ENCODE results near the gene LTBP1.

DNA sequence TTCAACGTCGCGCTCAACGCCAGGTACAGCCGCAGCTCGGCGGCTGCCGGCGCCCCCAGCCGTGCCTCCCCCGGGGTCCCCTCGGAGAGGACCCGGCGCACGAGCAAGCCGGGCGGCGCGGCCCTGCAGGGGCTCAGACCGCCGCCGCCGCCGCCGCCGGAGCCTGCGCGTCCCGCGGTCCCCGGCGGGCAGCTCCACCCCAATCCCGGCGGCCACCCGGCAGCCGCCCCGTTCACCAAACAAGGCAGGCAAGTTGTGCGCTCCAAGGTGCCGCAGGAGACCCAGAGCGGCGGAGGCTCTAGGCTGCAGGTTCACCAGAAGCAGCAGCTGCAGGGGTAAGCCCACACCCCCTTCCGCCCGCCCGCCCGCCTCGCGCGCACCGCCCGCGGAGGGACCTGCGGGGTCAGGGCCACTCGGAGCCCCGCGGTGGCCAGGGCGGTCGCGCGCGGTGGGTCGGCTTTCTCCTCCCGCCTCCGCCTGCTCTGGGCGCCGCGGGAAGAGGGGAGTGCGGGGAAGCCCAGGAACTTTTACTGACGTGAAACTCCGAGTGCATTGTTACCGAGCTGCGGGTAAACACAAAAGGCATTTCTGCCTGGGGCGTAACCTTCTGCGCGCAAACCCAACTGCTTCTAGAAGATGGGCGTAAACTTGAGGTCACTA lies 861 bp downstream of the LTBP1 start:
- TF ChIP-seq POLR2A (IDR thresholded peaks at IDR 0.05): peak in 1 of 2 donors; percentile 40
- TF ChIP-seq, protein P1, sequence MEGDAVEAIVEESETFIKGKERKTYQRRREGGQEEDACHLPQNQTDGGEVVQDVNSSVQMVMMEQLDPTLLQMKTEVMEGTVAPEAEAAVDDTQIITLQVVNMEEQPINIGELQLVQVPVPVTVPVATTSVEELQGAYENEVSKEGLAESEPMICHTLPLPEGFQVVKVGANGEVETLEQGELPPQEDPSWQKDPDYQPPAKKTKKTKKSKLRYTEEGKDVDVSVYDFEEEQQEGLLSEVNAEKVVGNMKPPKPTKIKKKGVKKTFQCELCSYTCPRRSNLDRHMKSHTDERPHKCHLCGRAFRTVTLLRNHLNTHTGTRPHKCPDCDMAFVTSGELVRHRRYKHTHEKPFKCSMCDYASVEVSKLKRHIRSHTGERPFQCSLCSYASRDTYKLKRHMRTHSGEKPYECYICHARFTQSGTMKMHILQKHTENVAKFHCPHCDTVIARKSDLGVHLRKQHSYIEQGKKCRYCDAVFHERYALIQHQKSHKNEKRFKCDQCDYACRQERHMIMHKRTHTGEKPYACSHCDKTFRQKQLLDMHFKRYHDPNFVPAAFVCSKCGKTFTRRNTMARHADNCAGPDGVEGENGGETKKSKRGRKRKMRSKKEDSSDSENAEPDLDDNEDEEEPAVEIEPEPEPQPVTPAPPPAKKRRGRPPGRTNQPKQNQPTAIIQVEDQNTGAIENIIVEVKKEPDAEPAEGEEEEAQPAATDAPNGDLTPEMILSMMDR (IDR thresholded peaks at IDR 0.05): no peak
